Pancreas (tissue), 10 donors: ENCODE measurements around the gene NRGN. TPM values are rescaled to one million over a fixed set of nuclear protein-coding genes. Genes with fewer than 3 reads are reported as not detected.

ENCODE experiments used
- ATAC-seq, 4 donors: fragments of 200-7000 bp; cut with Tn5 transposase; one replicate each; pipeline versions ENCODE4 v1.8.0 to v1.9.1; 2020; ENCODE audit warnings: mild to moderate bottlenecking in 4 of 4, moderate library complexity in 4 of 4
- DNase-seq, 6 donors: peaks; one replicate each; pipeline ENCODE4 v3.0.0-alpha.2; 2020
- FAIRE-seq: peaks from 2 replicates; lab custom pipeline; 2012; peaks lifted over from hg19 to GRCh38; lab: Jason Lieb, UNC
- H3K27ac ChIP-seq, 4 donors: fragments of 200-600 bp; sonication (generic); 1 replicate in 3 of 4; 2 replicates in 1 of 4; pipeline versions ENCODE4 v1.5.0 to v1.8.0; 2020
- H3K27me3 ChIP-seq, 4 donors: fragments of 200-600 bp; one replicate each; pipeline ENCODE4 v1.8.0; 2021
- H3K36me3 ChIP-seq, 3 donors: fragments of 200-600 bp; sonication (generic) in 1 of 3; one replicate each; pipeline versions ENCODE4 v1.5.0 to v1.8.0; 2020 to 2021
- H3K4me1 ChIP-seq, 3 donors: fragments of 200-600 bp; one replicate each; pipeline ENCODE4 v1.8.0; 2021
- H3K4me3 ChIP-seq, 4 donors: fragments of 200-600 bp; sonication (generic) in 2 of 4; one replicate each; pipeline versions ENCODE4 v1.5.0 to v1.8.0; 2020 to 2021
- H3K9me3 ChIP-seq, 4 donors: fragments of 200-600 bp; one replicate each; pipeline ENCODE4 v1.8.0; 2021
- WGBS, 2 donors: extraction: QIAGEN DNeasy Blood & Tissue Kit; methylation state at CpG; one replicate each; pipeline ENCODE4 v1.1.7; 2013; 5-methylcytosine and 5-hydroxymethylcytosine counted together
- intact Hi-C, 3 donors: fragments of 100-400 bp; cut with DNase I; formaldehyde crosslinking; loops; one replicate each; pipeline versions ENCODE4 v1.11.1 to v1.14.2; 2022
- polyA plus RNA-seq, 2 donors: library from polyadenylated mRNA; stranded (reverse); fragments of 200-250 nt; gene quantifications; one replicate each; pipeline ENCODE4 v1.2.3, GENCODE V29; 2013
- total RNA-seq, 6 donors: library from RNA; stranded (reverse); fragmentation: NEBNext Ultra II Directional in 4 of 6; extraction: Animal tissue kit (Norgen Biotek cat#: 25700) in 4 of 6; gene quantifications; one replicate each; pipeline versions ENCODE4 v1.2.1 to v1.2.4, GENCODE V29; 2021 to 2023
- TF ChIP-seq, protein P1 (sequence below), 4 donors: fragments of 200-600 bp; sonication (generic) in 3 of 4; IDR thresholded peaks; one replicate each; pipeline versions ENCODE4 v1.5.0 to v1.8.0; 2021; ENCODE audit warnings: antibody characterized with exemption in 4 of 4
- donor health status: healthy with polysubstance abuse.
- donor health status: DM: no; HTN: no; CAD: no; lungs with moderate emphysema.
- donor health status: DM: no; HTN: no; CAD: no.
- donor health status: control.
- donor health status: control.
- donor health status: Bipolar disorder and iron deficiency.
- donor health status: DM: yes; HTN: yes; CAD: no.
- donor health status: DM: no; HTN: no; CAD: no.
- donor health status: DM: no; HTN: no; CAD: no.
- donor health status: DM: yes; HTN: yes; CAD: no.

The NRGN gene
- total and polyA plus RNA-seq, 8 donors, result 0.24 to 3.7 (median 1.5) TPM; not detected in 1

GRCh38 chr11:124760205-124760652 is 20.5 kb downstream of the NRGN start:
- Histone ChIP-seq H3K27ac (peak overlapping the region in 1 of 4 donors; percentile 47), H3K4me3 (peak overlapping the region in 2 of 4 donors; percentile 11 to 36), H3K4me1 (peaks cover 9 to 17% (median 14%) of the 10 kb centered on the region in 3 donors), H3K9me3 (no peaks in the 10 kb centered on the region), H3K36me3 (no peaks in the 10 kb centered on the region), H3K27me3 (peaks cover 0 to 7% (median 1%) of the 10 kb centered on the region in 4 donors)
- TF ChIP-seq, protein P1, sequence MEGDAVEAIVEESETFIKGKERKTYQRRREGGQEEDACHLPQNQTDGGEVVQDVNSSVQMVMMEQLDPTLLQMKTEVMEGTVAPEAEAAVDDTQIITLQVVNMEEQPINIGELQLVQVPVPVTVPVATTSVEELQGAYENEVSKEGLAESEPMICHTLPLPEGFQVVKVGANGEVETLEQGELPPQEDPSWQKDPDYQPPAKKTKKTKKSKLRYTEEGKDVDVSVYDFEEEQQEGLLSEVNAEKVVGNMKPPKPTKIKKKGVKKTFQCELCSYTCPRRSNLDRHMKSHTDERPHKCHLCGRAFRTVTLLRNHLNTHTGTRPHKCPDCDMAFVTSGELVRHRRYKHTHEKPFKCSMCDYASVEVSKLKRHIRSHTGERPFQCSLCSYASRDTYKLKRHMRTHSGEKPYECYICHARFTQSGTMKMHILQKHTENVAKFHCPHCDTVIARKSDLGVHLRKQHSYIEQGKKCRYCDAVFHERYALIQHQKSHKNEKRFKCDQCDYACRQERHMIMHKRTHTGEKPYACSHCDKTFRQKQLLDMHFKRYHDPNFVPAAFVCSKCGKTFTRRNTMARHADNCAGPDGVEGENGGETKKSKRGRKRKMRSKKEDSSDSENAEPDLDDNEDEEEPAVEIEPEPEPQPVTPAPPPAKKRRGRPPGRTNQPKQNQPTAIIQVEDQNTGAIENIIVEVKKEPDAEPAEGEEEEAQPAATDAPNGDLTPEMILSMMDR (IDR thresholded peaks at IDR 0.05), result no peak
- no peak for FAIRE-seq
- WGBS, 2 donors, result 32 to 33% methylated on average over 22 to 25 of the region's 25 CpGs
- intact Hi-C loops, result no loop called here
- DNase-seq, result no peak
- ATAC-seq, result no peak

DNA sequence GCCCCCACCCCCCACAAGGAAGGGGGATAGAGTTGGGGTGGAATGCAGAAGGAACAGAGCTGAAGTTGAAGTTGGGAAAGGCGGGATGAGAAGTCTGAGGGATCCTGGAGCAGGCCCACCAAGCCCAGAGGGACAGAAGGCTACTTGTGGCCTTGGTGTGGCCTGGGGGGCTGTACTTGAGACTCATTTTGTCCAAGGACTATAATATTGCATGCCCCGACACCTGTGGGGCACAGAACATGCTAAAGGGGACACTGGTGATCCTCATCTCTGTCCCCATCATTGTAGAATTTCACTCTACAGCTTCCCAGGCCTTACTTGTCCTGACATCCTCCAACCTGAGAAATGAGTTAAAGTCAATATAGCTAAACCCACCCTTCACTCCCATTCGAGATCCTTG is 21.1 kb downstream of the NRGN start:
- Histone ChIP-seq H3K4me1 (peaks cover 9 to 17% (median 14%) of the 10 kb centered on the region in 3 donors), H3K27me3 (peaks cover 0 to 7% (median 0%) of the 10 kb centered on the region in 4 donors), H3K4me3 (peak overlapping the region in 2 of 4 donors; percentile 11 to 36), H3K9me3 (no peaks in the 10 kb centered on the region), H3K36me3 (no peaks in the 10 kb centered on the region), H3K27ac (peak overlapping the region in 1 of 4 donors; percentile 47)
- WGBS, 2 donors, result 61 to 63% methylated on average over 3 of the region's 3 CpGs
- intact Hi-C loops, result no loop called here
- FAIRE-seq, result no peak
- ATAC-seq, result no peak
- TF ChIP-seq, protein P1 (IDR thresholded peaks at IDR 0.05), result no peak
- no peak for DNase-seq

DNA sequence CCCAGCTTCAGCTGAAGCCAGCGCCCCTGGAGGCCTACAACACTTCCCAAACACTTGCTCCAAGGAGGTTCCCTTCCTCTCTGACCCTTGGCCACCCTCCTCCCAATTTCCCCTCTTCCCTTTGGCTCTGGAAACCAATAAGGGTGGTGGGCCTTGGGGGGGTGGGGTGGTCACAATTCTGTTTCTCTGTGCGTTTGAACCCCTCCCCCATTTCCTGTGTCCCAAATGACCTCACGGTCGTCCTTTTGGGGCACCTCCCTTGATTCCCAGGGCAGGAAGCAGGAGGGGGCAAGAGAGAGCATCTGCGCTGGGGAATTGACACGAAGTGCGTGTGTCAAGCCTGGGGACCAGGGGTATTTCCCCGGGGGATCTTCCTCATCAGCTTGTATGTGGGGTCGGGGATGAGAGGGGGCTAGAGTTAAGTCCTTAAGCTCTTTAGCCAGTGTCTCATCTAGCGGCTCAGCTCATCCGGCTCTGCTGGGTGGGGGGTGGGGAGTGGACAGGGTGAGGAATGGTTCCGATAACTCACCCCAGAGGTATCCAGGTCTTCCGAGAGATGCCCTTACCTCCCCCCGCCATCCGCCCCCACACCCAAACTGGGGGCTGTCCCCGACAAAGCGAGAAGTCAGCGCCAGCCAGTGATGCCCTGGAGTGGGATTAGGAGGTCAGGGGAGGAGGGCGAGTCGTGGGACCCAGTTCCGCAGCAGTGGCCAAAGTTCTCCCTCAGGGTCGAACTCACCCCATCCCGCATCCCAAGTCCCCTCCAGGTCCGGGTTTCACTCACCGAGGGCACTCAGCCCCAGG is 21.8 kb downstream of the NRGN start:
- Histone ChIP-seq H3K4me3 (peak overlapping the region in 3 of 4 donors; percentile 33 to 61 (median 39)), H3K36me3 (no peaks in the 10 kb centered on the region), H3K4me1 (peaks cover 9 to 17% (median 14%) of the 10 kb centered on the region in 3 donors), H3K27ac (peak overlapping the region; percentile 17 to 73 (median 54)), H3K27me3 (peaks cover 0 to 7% (median 0%) of the 10 kb centered on the region in 4 donors), H3K9me3 (no peaks in the 10 kb centered on the region)
- FAIRE-seq, result no peak
- intact Hi-C loops, result no loop called here
- 28 to 30% methylated on average over 25 of the region's 25 CpGs for WGBS, 2 donors
- TF ChIP-seq, protein P1 (IDR thresholded peaks at IDR 0.05), result no peak
- ATAC-seq, result no peak
- no peak for DNase-seq

DNA sequence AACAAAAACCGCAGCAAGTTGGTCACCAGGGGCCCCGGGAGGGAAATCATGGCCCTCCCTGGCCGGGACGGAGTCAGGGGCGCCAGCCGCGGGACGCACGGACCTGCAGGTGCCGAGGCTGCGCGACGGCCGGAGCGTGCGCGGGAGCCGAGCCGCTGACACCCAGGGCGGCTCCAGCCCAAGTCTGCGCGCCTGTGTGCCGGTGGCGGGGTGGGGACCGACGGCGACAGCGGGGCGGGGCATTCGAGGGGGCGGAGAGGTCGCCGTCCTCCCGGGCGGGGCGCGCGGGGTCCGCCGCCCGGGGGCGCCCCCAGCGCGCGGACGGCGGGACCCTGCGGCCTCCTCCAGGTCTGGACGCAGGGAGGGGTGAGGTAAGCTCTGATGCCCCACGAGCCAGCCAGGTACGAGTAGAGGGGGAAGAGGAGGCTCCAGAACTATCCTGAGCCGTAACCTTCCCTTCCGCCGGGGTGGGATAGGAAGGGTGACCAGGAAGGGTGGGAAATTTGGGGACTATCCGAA is 22.4 kb downstream of the NRGN start, which contains the start of gene ESAM:
TSS of gene ESAM (minus strand) at position 186 of the 519 bp plus-strand sequence. CDS start at position 50, 136 bp downstream.
- Histone ChIP-seq H3K9me3 (no peaks in the 10 kb centered on the region), H3K27ac (peak within 1 kb of the TSS; percentile 17 to 73 (median 54)), H3K27me3 (peaks cover 0 to 7% (median 0%) of the 10 kb centered on the region in 4 donors), H3K4me3 (peak within 1 kb of the TSS; percentile 14 to 61 (median 36)), H3K4me1 (peaks cover 9 to 17% (median 14%) of the 10 kb centered on the region in 3 donors), H3K36me3 (no peaks in the 10 kb centered on the region)
- ATAC-seq, result peak; percentile 15 to 59 (median 45)
- peak in 5 of 6 donors; percentile 33 to 83 (median 73) for DNase-seq
- TF ChIP-seq, protein P1 (IDR thresholded peaks at IDR 0.05), result no peak
- no peak for FAIRE-seq
- WGBS, 2 donors, result 0% methylated on average over 36 to 55 of the region's 55 CpGs
- intact Hi-C loops, result no loop called here
